GM23338 (cell line): Measurements from ENCODE around the gene B4GALNT2. TPM values are rescaled to one million over a fixed set of nuclear protein-coding genes. Genes with fewer than 3 reads are reported as not detected.

ENCODE experiments used
- ATAC-seq: fragments of 200-7000 bp; cut with Tn5 transposase; 3 replicates; pipeline ENCODE4 v1.9.1; 2020
- DNase-seq: peaks from one replicate; pipeline ENCODE4 v3.0.0-alpha.2; 2015; ENCODE audit warnings: low spot score
- H2AFZ ChIP-seq: fragments of 200-600 bp; sonication (generic); 2 replicates; pipeline ENCODE4 v1.8.0; 2016; ENCODE audit warnings: antibody characterized with exemption, mild to moderate bottlenecking, moderate library complexity
- H3F3A ChIP-seq: fragments of 200-600 bp; sonication (generic); replicated peaks from 2 replicates; pipeline ENCODE4 v1.8.0; 2017; ENCODE audit warnings: antibody characterized with exemption, mixed run types, low read depth
- H3K27ac ChIP-seq: fragments of 200-600 bp; sonication (generic); 2 replicates; pipeline ENCODE4 v1.6.1; 2016; ENCODE audit warnings: low read depth
- H3K27me3 ChIP-seq: fragments of 200-600 bp; sonication (generic); 2 replicates; pipeline ENCODE4 v1.8.0; 2016; ENCODE audit warnings: mild to moderate bottlenecking, mixed run types, moderate library complexity; ENCODE audit not compliant: insufficient read depth
- H3K36me3 ChIP-seq: fragments of 200-600 bp; sonication (generic); 2 replicates; pipeline ENCODE4 v1.8.0; 2016; ENCODE audit warnings: mild to moderate bottlenecking; ENCODE audit not compliant: insufficient read depth
- H3K4me1 ChIP-seq: fragments of 200-600 bp; sonication (generic); 2 replicates; pipeline ENCODE4 v1.8.0; 2016; ENCODE audit warnings: mild to moderate bottlenecking, moderate library complexity; ENCODE audit not compliant: insufficient read depth
- H3K4me2 ChIP-seq: fragments of 200-600 bp; sonication (generic); 2 replicates; pipeline ENCODE4 v1.7.1; 2017; ENCODE audit warnings: mixed run types
- H3K4me3 ChIP-seq: fragments of 200-600 bp; sonication (generic); 2 replicates; pipeline ENCODE4 v1.6.1; 2016; ENCODE audit warnings: mixed run types
- H3K79me2 ChIP-seq: fragments of 200-600 bp; sonication (generic); replicated peaks from 2 replicates; pipeline ENCODE4 v1.8.0; 2017; ENCODE audit warnings: mild to moderate bottlenecking; ENCODE audit not compliant: insufficient read depth
- H3K9me2 ChIP-seq: fragments of 200-600 bp; sonication (generic); 2 replicates; pipeline ENCODE4 v1.8.0; 2017; ENCODE audit not compliant: insufficient read depth
- H4K20me1 ChIP-seq: fragments of 200-600 bp; sonication (generic); replicated peaks from 2 replicates; pipeline ENCODE4 v1.8.0; 2017; ENCODE audit warnings: mild to moderate bottlenecking; ENCODE audit not compliant: insufficient read depth
- H3K27ac Mint-ChIP-seq: 2 replicates; pipeline ENCODE4 v1.8.0; 2020; ENCODE audit warnings: inconsistent platforms, mild to moderate bottlenecking, moderate library complexity, mixed read lengths
- H3K27me3 Mint-ChIP-seq: 3 replicates; pipeline ENCODE4 v1.8.0; 2022; ENCODE audit warnings: low read depth, mild to moderate bottlenecking, moderate library complexity, mixed read lengths, inconsistent platforms; ENCODE audit not compliant: insufficient read depth, poor library complexity
- H3K36me3 Mint-ChIP-seq: 3 replicates; pipeline ENCODE4 v1.8.0; 2021; ENCODE audit warnings: low read depth, mild to moderate bottlenecking, inconsistent platforms, moderate library complexity, mixed read lengths
- H3K4me1 Mint-ChIP-seq: 3 replicates; pipeline ENCODE4 v1.8.0; 2020; ENCODE audit warnings: mild to moderate bottlenecking, inconsistent platforms, mixed read lengths
- H3K4me3 Mint-ChIP-seq: 3 replicates; pipeline ENCODE4 v1.8.0; 2021; ENCODE audit warnings: moderate library complexity, mild to moderate bottlenecking, inconsistent platforms, mixed read lengths
- H3K9me3 Mint-ChIP-seq: 3 replicates; pipeline ENCODE4 v1.8.0; 2020; ENCODE audit warnings: moderate library complexity, mild to moderate bottlenecking, inconsistent platforms, mixed read lengths
- CREB1 ChIP-seq: fragments of 250-450 bp; sonication (Bioruptor Pico); IDR thresholded peaks from 2 replicates; pipeline ENCODE4 v1.5.0; 2020; ENCODE audit warnings: low read depth, mild to moderate bottlenecking, moderate library complexity
- EZH2 ChIP-seq: fragments of 200-600 bp; sonication (generic); IDR thresholded peaks from one replicate; pipeline ENCODE4 v1.8.0; 2017; ENCODE audit warnings: antibody characterized with exemption, mild to moderate bottlenecking, low read depth; ENCODE audit not compliant: unreplicated experiment
- EZH2phosphoT487 ChIP-seq: fragments of 200-600 bp; sonication (generic); IDR thresholded peaks from one replicate; pipeline ENCODE4 v1.8.1; 2018; ENCODE audit warnings: antibody characterized with exemption; ENCODE audit not compliant: unreplicated experiment
- JUNB ChIP-seq: IDR thresholded peaks from one replicate; pipeline ENCODE4 v1.6.1; 2016; ENCODE audit warnings: antibody characterized with exemption; ENCODE audit not compliant: unreplicated experiment
- NANOG ChIP-seq: IDR thresholded peaks from 2 replicates; pipeline ENCODE4 v1.6.1; 2016; ENCODE audit warnings: antibody characterized with exemption, borderline replicate concordance
- POLR2AphosphoS5 ChIP-seq: IDR thresholded peaks from 2 replicates; pipeline ENCODE4 v1.6.1; 2016; ENCODE audit warnings: antibody characterized with exemption, low read depth
- STAT1 ChIP-seq: IDR thresholded peaks from one replicate; pipeline ENCODE4 v1.6.1; 2016; ENCODE audit warnings: antibody characterized with exemption; ENCODE audit not compliant: unreplicated experiment
- ZNF114 ChIP-seq: fragments of 250-450 bp; sonication (Bioruptor Pico); IDR thresholded peaks from 2 replicates; pipeline ENCODE4 v1.5.0; 2020; ENCODE audit warnings: mild to moderate bottlenecking, moderate library complexity
- ZNF331 ChIP-seq: fragments of 250-450 bp; sonication (Bioruptor Pico); IDR thresholded peaks from 2 replicates; pipeline ENCODE4 v1.5.0; 2020; ENCODE audit warnings: low read depth, mild to moderate bottlenecking, moderate library complexity
- polyA plus RNA-seq: library from polyadenylated mRNA; unstranded; fragments of >200 nt; fragmentation: Nextera tagmentation; extraction: Ambion mirVana; gene quantifications from 2 replicates; pipeline ENCODE4 v1.2.1, GENCODE V29; 2016
- total RNA-seq: library from RNA; depleted of rRNA; stranded (reverse); fragments of >200 nt; shearing (Covaris generic); gene quantifications from 2 replicates; pipeline ENCODE4 v1.2.3, GENCODE V29; 2014
- TF ChIP-seq, protein P1 (sequence below), 2 experiments: fragments of 200-600 bp in 1 of 2; sonication (generic) in 1 of 2; conservative IDR thresholded peaks; 2 replicates each; pipeline versions ENCODE4 v1.5.1 to v1.6.1; 2016 to 2017; ENCODE audit warnings: antibody characterized with exemption in 2 of 2, low read depth in 2 of 2, mild to moderate bottlenecking in 2 of 2, moderate library complexity in 1 of 2
- TF ChIP-seq, protein P2 (sequence below): IDR thresholded peaks from one replicate; pipeline ENCODE4 v1.6.1; 2018; ENCODE audit warnings: antibody characterized with exemption; ENCODE audit not compliant: unreplicated experiment
- TF ChIP-seq, protein P3 (sequence below): IDR thresholded peaks from 2 replicates; pipeline ENCODE4 v1.6.1; 2016; ENCODE audit warnings: antibody characterized with exemption
- TF ChIP-seq, protein P4 (sequence below): fragments of 250-450 bp; sonication (Bioruptor Pico); IDR thresholded peaks from 2 replicates; pipeline ENCODE4 v1.5.0; 2020; ENCODE audit warnings: mild to moderate bottlenecking, moderate library complexity

B4GALNT2 gene
- total and polyA plus RNA-seq, 2 experiments from 2014 or later: not detected

DNA sequence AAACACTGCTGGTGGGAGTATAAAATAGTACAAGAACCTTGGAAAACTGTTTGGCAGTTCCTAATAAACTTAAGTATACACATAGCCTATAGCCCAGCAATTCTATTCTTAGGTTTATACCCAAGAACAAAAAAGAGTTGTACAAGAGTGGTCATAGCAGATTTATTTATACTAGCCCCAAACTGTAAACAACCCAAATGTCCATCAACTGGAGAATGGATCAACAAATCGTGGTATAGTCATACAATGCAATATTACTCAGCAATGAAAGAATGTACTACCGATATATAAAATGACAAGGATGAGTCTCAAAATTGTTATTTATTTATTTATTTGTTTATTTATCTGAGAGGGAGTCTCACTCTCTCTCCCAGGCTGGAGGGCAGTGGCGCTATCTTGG lies 54.7 kb downstream of the B4GALNT2 start:
- H3K9me2 ChIP-seq: no peaks in the 10 kb centered on the region
- peaks cover 5% of the 10 kb centered on the region; the same call in 1 of the 2 replicates for H3F3A ChIP-seq
- ATAC-seq (no peak), DNase-seq (no peak)
- H3K4me2 ChIP-seq: no peak overlapping the region
- no peaks in the 10 kb centered on the region for H3K79me2 ChIP-seq
- H3K27ac ChIP-seq: no peak overlapping the region
- no peaks in the 10 kb centered on the region for H3K27me3 ChIP-seq
- Mint-ChIP-seq H3K4me3 (no peak overlapping the region), H3K9me3 (peaks cover 39% of the 10 kb centered on the region), H3K27me3 (peaks cover 11% of the 10 kb centered on the region), H3K27ac (no peak overlapping the region), H3K4me1 (0 out of 3 replicates have a peak, but pooled peaks cover 5% of the 10 kb centered on the region), H3K36me3 (peaks cover 24% of the 10 kb centered on the region)
- H3K4me3 ChIP-seq: no peak overlapping the region
- no peaks in the 10 kb centered on the region for H4K20me1 ChIP-seq
- 0 out of 2 replicates have a peak, but pooled peaks cover 3% of the 10 kb centered on the region for H3K36me3 ChIP-seq
- no peak for TF ChIP-seq STAT1
- no peak for TF ChIP-seq EZH2phosphoT487
- no peak for TF ChIP-seq ZNF114 (CRISPR knock-in tag)
- no peak for TF ChIP-seq JUNB
- no peak for TF ChIP-seq NANOG
- TF ChIP-seq, protein P1, sequence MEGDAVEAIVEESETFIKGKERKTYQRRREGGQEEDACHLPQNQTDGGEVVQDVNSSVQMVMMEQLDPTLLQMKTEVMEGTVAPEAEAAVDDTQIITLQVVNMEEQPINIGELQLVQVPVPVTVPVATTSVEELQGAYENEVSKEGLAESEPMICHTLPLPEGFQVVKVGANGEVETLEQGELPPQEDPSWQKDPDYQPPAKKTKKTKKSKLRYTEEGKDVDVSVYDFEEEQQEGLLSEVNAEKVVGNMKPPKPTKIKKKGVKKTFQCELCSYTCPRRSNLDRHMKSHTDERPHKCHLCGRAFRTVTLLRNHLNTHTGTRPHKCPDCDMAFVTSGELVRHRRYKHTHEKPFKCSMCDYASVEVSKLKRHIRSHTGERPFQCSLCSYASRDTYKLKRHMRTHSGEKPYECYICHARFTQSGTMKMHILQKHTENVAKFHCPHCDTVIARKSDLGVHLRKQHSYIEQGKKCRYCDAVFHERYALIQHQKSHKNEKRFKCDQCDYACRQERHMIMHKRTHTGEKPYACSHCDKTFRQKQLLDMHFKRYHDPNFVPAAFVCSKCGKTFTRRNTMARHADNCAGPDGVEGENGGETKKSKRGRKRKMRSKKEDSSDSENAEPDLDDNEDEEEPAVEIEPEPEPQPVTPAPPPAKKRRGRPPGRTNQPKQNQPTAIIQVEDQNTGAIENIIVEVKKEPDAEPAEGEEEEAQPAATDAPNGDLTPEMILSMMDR (conservative IDR thresholded peaks at IDR 0.05; ENCODE audit: low read depth in 2 of 2): no peak
- TF ChIP-seq CREB1 (CRISPR knock-in tag): no peak
- TF ChIP-seq, protein P2, sequence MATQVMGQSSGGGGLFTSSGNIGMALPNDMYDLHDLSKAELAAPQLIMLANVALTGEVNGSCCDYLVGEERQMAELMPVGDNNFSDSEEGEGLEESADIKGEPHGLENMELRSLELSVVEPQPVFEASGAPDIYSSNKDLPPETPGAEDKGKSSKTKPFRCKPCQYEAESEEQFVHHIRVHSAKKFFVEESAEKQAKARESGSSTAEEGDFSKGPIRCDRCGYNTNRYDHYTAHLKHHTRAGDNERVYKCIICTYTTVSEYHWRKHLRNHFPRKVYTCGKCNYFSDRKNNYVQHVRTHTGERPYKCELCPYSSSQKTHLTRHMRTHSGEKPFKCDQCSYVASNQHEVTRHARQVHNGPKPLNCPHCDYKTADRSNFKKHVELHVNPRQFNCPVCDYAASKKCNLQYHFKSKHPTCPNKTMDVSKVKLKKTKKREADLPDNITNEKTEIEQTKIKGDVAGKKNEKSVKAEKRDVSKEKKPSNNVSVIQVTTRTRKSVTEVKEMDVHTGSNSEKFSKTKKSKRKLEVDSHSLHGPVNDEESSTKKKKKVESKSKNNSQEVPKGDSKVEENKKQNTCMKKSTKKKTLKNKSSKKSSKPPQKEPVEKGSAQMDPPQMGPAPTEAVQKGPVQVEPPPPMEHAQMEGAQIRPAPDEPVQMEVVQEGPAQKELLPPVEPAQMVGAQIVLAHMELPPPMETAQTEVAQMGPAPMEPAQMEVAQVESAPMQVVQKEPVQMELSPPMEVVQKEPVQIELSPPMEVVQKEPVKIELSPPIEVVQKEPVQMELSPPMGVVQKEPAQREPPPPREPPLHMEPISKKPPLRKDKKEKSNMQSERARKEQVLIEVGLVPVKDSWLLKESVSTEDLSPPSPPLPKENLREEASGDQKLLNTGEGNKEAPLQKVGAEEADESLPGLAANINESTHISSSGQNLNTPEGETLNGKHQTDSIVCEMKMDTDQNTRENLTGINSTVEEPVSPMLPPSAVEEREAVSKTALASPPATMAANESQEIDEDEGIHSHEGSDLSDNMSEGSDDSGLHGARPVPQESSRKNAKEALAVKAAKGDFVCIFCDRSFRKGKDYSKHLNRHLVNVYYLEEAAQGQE: no peak
- no peak for TF ChIP-seq EZH2
- TF ChIP-seq, protein P3, sequence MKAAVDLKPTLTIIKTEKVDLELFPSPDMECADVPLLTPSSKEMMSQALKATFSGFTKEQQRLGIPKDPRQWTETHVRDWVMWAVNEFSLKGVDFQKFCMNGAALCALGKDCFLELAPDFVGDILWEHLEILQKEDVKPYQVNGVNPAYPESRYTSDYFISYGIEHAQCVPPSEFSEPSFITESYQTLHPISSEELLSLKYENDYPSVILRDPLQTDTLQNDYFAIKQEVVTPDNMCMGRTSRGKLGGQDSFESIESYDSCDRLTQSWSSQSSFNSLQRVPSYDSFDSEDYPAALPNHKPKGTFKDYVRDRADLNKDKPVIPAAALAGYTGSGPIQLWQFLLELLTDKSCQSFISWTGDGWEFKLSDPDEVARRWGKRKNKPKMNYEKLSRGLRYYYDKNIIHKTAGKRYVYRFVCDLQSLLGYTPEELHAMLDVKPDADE: no peak
- no peak for TF ChIP-seq POLR2AphosphoS5
- TF ChIP-seq, protein P4, sequence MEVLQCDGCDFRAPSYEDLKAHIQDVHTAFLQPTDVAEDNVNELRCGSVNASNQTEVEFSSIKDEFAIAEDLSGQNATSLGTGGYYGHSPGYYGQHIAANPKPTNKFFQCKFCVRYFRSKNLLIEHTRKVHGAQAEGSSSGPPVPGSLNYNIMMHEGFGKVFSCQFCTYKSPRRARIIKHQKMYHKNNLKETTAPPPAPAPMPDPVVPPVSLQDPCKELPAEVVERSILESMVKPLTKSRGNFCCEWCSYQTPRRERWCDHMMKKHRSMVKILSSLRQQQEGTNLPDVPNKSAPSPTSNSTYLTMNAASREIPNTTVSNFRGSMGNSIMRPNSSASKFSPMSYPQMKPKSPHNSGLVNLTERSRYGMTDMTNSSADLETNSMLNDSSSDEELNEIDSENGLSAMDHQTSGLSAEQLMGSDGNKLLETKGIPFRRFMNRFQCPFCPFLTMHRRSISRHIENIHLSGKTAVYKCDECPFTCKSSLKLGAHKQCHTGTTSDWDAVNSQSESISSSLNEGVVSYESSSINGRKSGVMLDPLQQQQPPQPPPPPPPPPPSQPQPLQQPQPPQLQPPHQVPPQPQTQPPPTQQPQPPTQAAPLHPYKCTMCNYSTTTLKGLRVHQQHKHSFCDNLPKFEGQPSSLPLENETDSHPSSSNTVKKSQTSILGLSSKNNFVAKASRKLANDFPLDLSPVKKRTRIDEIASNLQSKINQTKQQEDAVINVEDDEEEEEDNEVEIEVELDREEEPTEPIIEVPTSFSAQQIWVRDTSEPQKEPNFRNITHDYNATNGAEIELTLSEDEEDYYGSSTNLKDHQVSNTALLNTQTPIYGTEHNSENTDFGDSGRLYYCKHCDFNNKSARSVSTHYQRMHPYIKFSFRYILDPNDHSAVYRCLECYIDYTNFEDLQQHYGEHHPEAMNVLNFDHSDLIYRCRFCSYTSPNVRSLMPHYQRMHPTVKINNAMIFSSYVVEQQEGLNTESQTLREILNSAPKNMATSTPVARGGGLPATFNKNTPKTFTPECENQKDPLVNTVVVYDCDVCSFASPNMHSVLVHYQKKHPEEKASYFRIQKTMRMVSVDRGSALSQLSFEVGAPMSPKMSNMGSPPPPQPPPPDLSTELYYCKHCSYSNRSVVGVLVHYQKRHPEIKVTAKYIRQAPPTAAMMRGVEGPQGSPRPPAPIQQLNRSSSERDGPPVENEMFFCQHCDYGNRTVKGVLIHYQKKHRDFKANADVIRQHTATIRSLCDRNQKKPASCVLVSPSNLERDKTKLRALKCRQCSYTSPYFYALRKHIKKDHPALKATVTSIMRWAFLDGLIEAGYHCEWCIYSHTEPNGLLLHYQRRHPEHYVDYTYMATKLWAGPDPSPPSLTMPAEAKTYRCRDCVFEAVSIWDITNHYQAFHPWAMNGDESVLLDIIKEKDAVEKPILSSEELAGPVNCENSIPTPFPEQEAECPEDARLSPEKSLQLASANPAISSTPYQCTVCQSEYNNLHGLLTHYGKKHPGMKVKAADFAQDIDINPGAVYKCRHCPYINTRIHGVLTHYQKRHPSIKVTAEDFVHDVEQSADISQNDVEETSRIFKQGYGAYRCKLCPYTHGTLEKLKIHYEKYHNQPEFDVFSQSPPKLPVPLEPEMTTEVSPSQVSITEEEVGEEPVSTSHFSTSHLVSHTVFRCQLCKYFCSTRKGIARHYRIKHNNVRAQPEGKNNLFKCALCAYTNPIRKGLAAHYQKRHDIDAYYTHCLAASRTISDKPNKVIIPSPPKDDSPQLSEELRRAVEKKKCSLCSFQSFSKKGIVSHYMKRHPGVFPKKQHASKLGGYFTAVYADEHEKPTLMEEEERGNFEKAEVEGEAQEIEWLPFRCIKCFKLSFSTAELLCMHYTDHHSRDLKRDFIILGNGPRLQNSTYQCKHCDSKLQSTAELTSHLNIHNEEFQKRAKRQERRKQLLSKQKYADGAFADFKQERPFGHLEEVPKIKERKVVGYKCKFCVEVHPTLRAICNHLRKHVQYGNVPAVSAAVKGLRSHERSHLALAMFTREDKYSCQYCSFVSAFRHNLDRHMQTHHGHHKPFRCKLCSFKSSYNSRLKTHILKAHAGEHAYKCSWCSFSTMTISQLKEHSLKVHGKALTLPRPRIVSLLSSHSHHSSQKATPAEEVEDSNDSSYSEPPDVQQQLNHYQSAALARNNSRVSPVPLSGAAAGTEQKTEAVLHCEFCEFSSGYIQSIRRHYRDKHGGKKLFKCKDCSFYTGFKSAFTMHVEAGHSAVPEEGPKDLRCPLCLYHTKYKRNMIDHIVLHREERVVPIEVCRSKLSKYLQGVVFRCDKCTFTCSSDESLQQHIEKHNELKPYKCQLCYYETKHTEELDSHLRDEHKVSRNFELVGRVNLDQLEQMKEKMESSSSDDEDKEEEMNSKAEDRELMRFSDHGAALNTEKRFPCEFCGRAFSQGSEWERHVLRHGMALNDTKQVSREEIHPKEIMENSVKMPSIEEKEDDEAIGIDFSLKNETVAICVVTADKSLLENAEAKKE (CRISPR knock-in tag): no peak
- TF ChIP-seq ZNF331: no peak
- peaks cover 2% of the 10 kb centered on the region; the same call in 1 of the 2 replicates for H3K4me1 ChIP-seq
- H2AFZ ChIP-seq: no peak overlapping the region
